IPS-20b (cell line): ENCODE measurements around the gene ATF7IP.
"Not testable (repeated sequence)": the region's sequence is repeated elsewhere in the genome, so short reads cannot be mapped to it uniquely, and the experiment has no call there.

ENCODE experiments used
- H3K27ac ChIP-seq: one replicate; pipeline ENCODE4 v1.5.1; 2013; ENCODE audit warnings: low read length
- H3K27me3 ChIP-seq: 2 replicates; pipeline ENCODE4 v1.6.1; 2013; ENCODE audit warnings: mild to moderate bottlenecking, low read length, inconsistent platforms; ENCODE audit not compliant: insufficient read depth
- H3K36me3 ChIP-seq: 2 replicates; pipeline ENCODE4 v1.6.1; 2013; ENCODE audit warnings: low read depth, mild to moderate bottlenecking, inconsistent platforms, low read length, moderate library complexity; ENCODE audit not compliant: insufficient read depth
- H3K4me1 ChIP-seq: 2 replicates; pipeline ENCODE4 v1.6.1; 2013; ENCODE audit warnings: mild to moderate bottlenecking, control low read depth, inconsistent platforms, low read length, moderate library complexity; ENCODE audit not compliant: insufficient read depth
- H3K4me3 ChIP-seq: 2 replicates; pipeline ENCODE4 v1.5.1; 2013; ENCODE audit warnings: mild to moderate bottlenecking, low read length, inconsistent platforms
- H3K9ac ChIP-seq: 2 replicates; pipeline ENCODE4 v1.6.1; 2013; ENCODE audit warnings: low read depth, mild to moderate bottlenecking, inconsistent platforms, low read length, moderate library complexity
- H3K9me3 ChIP-seq: 2 replicates; pipeline ENCODE4 v1.6.1; 2013; ENCODE audit warnings: mild to moderate bottlenecking, low read depth, low read length, inconsistent platforms; ENCODE audit not compliant: insufficient read depth

The ATF7IP gene

DNA sequence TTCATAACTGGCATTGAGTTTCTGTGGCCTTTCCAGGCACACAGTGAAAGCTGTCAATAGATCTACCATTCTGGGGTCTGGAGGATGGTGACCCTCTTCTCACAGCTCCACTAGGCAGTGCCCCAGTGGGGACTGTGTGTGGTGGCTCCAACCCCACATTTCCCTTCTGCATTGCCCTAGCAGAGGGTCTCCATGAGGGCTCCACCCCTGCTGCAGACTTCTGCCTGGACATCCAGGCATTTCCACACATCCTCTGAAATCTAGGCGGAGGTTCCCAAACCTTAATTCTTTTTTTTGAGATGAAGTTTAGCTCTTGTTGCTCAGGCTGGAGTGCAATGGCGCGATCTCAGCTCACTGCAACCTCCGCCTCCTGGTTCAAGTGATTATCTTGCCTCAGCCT is 14.0 kb upstream of the ATF7IP start:
- not testable (repeated sequence) for H3K4me1 ChIP-seq, H3K27ac ChIP-seq, H3K4me3 ChIP-seq, H3K36me3 ChIP-seq, H3K9ac ChIP-seq, H3K27me3 ChIP-seq
- peaks cover 39% of the 10 kb centered on the region for H3K9me3 ChIP-seq

- H3K9ac ChIP-seq, H3K36me3 ChIP-seq, H3K4me1 ChIP-seq, H3K27me3 ChIP-seq, H3K27ac ChIP-seq, H3K4me3 ChIP-seq: not testable (repeated sequence)
- H3K9me3 ChIP-seq = peaks cover 39% of the 10 kb centered on the region
Observed at GRCh38 chr12:14352066-14352465, 13.4 kb upstream of the ATF7IP start.

- H3K9me3 ChIP-seq = peaks cover 37% of the 10 kb centered on the region
- not testable (repeated sequence) for H3K9ac ChIP-seq
Observed at GRCh38 chr12:14354665-14355064, 10.8 kb upstream of the ATF7IP start.

GRCh38 chr12:14356147-14356546 is 9.3 kb upstream of the ATF7IP start:
- Histone ChIP-seq H3K4me3 (no peak overlapping the region), H3K36me3 (no peaks in the 10 kb centered on the region), H3K9ac (no peak overlapping the region), H3K27ac (no peak overlapping the region), H3K27me3 (no peaks in the 10 kb centered on the region), H3K4me1 (no peaks in the 10 kb centered on the region), H3K9me3 (peaks cover 22% of the 10 kb centered on the region)

More at GRCh38 chr12:14354665-14355064, 10.8 kb upstream of the ATF7IP start:
- not testable (repeated sequence) for H3K4me1 ChIP-seq, H3K36me3 ChIP-seq, H3K27me3 ChIP-seq, H3K27ac ChIP-seq, H3K4me3 ChIP-seq

GRCh38 chr12:14357486-14357885 is 8.0 kb upstream of the ATF7IP start:
- H3K36me3 ChIP-seq = no peaks in the 10 kb centered on the region
- H3K4me3 ChIP-seq = no peak overlapping the region
- peaks cover 11% of the 10 kb centered on the region; the same call in 1 of the 2 replicates for H3K9me3 ChIP-seq

GRCh38 chr12:14362352-14362751 is 3.1 kb upstream of the ATF7IP start:
- no peaks in the 10 kb centered on the region for H3K27me3 ChIP-seq
- H3K27ac ChIP-seq = no peak overlapping the region
- H3K36me3 ChIP-seq = no peaks in the 10 kb centered on the region
- no peak overlapping the region for H3K4me3 ChIP-seq
- H3K4me1 ChIP-seq = no peaks in the 10 kb centered on the region
- H3K9ac ChIP-seq = no peak overlapping the region
- H3K9me3 ChIP-seq = no peaks in the 10 kb centered on the region

More at GRCh38 chr12:14357486-14357885, 8.0 kb upstream of the ATF7IP start:
- Histone ChIP-seq H3K27ac (no peak overlapping the region), H3K9ac (no peak overlapping the region), H3K4me1 (no peaks in the 10 kb centered on the region), H3K27me3 (no peaks in the 10 kb centered on the region)

DNA sequence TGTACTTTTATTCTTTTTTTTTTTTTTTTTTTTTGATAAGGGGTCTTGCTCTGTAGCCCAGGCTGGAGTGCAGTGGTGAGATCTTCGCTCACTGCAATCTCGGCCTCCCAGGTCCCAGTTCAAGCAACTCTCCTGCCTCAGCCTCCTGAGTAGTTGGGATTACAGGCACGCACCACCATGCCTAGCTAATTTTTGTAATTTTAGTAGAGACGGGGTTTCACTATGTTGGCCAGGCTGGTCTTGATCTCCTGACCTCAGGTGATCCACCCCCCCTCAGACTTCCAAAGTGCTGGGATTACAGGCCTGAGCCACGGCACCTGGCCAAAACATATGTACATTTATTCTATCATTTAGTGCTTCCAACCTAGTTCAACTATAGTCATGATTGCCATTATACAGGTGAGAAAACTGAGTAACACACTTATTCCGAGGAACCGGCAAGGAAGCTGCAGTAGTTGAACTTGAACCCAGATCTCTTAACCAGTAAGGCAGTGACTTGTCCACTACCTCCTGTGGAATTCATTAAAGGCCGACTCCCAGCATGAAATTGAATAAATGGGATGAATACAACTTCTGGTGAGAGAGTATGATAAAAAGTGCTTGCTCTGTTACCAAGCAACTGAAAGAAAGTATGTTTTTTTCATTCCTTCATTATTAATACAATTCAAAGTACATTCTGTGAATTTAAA is 755 bp upstream of the ATF7IP start:
- H3K27ac ChIP-seq = no peak overlapping the region
- H3K4me1 ChIP-seq = peaks cover 4% of the 10 kb centered on the region; the same call in 1 of the 2 replicates
- H3K4me3 ChIP-seq = peak overlapping the region; percentile 94
- peaks cover 8% of the 10 kb centered on the region; the same call in 1 of the 2 replicates for H3K36me3 ChIP-seq
- H3K9me3 ChIP-seq = no peaks in the 10 kb centered on the region
- H3K27me3 ChIP-seq = no peaks in the 10 kb centered on the region
- peak overlapping the region; percentile 94; the same call in 1 of the 2 replicates for H3K9ac ChIP-seq

GRCh38 chr12:14366209-14367039 is 942 bp downstream of the ATF7IP start:
- no peaks in the 10 kb centered on the region for H3K27me3 ChIP-seq
- H3K27ac ChIP-seq = peak overlapping the region; percentile 75
- H3K4me3 ChIP-seq = peak overlapping the region; percentile 94
- peaks cover 6% of the 10 kb centered on the region; the same call in 1 of the 2 replicates for H3K4me1 ChIP-seq
- H3K9me3 ChIP-seq = no peaks in the 10 kb centered on the region
- peak overlapping the region; percentile 94 for H3K9ac ChIP-seq
- peaks cover 13% of the 10 kb centered on the region; the same call in 1 of the 2 replicates for H3K36me3 ChIP-seq

- peak overlapping the region; percentile 75 for H3K27ac ChIP-seq
- H3K4me1 ChIP-seq = peaks cover 12% of the 10 kb centered on the region; the same call in 1 of the 2 replicates
- H3K9ac ChIP-seq = peak overlapping the region; percentile 94; the same call in 1 of the 2 replicates
- H3K36me3 ChIP-seq = peaks cover 13% of the 10 kb centered on the region; the same call in 1 of the 2 replicates
- H3K4me3 ChIP-seq = peak overlapping the region; percentile 94
- no peaks in the 10 kb centered on the region for H3K9me3 ChIP-seq
- H3K27me3 ChIP-seq = no peaks in the 10 kb centered on the region
Observed at GRCh38 chr12:14367040-14367661, 1.7 kb downstream of the ATF7IP start.

DNA sequence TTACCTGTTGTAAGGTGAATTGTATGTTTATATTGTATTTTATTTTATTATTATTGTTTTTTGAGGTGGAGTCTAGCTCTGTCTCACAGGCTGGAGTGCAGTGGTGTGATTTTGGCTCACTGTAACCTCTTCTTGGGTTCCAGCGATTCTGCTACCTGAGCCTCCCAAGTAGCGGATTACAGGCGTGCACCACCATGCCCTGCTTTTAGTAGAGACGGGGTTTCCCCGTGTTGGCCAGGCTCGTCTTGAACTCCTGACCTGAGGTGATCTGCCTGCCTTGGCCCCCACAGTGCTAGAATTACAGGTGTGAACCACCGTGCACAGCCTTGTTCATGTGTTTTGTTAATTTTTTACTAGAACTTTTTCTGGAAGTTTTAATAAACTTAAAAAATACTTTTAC is 3.8 kb downstream of the ATF7IP start:
- Histone ChIP-seq H3K9ac (no peak overlapping the region), H3K27me3 (no peaks in the 10 kb centered on the region), H3K4me1 (peaks cover 23% of the 10 kb centered on the region), H3K4me3 (no peak overlapping the region), H3K27ac (no peak overlapping the region), H3K36me3 (peaks cover 13% of the 10 kb centered on the region; the same call in 1 of the 2 replicates), H3K9me3 (no peaks in the 10 kb centered on the region)

- no peak overlapping the region for H3K9ac ChIP-seq
- H3K36me3 ChIP-seq = peaks cover 24% of the 10 kb centered on the region; the same call in 1 of the 2 replicates
- peak overlapping the region; percentile 45 for H3K27ac ChIP-seq
- H3K27me3 ChIP-seq = no peaks in the 10 kb centered on the region
- H3K4me3 ChIP-seq = no peak overlapping the region
- H3K4me1 ChIP-seq = peaks cover 36% of the 10 kb centered on the region
- peaks cover 2% of the 10 kb centered on the region; the same call in 1 of the 2 replicates for H3K9me3 ChIP-seq
Observed at GRCh38 chr12:14373217-14373616, 7.7 kb downstream of the ATF7IP start.
